Upper lobe of right lung (tissue), 1 donor: ENCODE data around the gene GAL3ST2. TPM values are rescaled to one million over a fixed set of nuclear protein-coding genes. Genes with fewer than 3 reads are reported as not detected.
"Not testable (repeated sequence)": the region's sequence is repeated elsewhere in the genome, so short reads cannot be mapped to it uniquely, and the experiment has no call there.

Experiments used
- ATAC-seq: fragments of 200-7000 bp; cut with Tn5 transposase; one replicate; pipeline ENCODE4 v1.9.1; 2020; ENCODE audit warnings: mild to moderate bottlenecking, moderate library complexity
- DNase-seq: peaks from one replicate; pipeline ENCODE4 v3.0.0-alpha.2; 2020
- H3K27ac ChIP-seq: fragments of 200-600 bp; one replicate; pipeline ENCODE4 v1.8.0; 2022
- H3K27me3 ChIP-seq: fragments of 200-600 bp; one replicate; pipeline ENCODE4 v1.8.0; 2022; ENCODE audit warnings: mild to moderate bottlenecking
- H3K36me3 ChIP-seq: fragments of 200-600 bp; one replicate; pipeline ENCODE4 v1.8.0; 2022
- H3K4me1 ChIP-seq: fragments of 200-600 bp; one replicate; pipeline ENCODE4 v1.8.0; 2022
- H3K4me3 ChIP-seq: fragments of 200-600 bp; one replicate; pipeline ENCODE4 v1.8.0; 2022; ENCODE audit warnings: mild to moderate bottlenecking
- H3K9me3 ChIP-seq: fragments of 200-600 bp; one replicate; pipeline ENCODE4 v1.8.0; 2022
- intact Hi-C: fragments of 100-400 bp; cut with DNase I; formaldehyde crosslinking; loops from one replicate; pipeline ENCODE4 v1.11.0; 2022
- total RNA-seq: library from RNA; stranded (reverse); fragmentation: NEBNext Ultra II Directional; extraction: Animal tissue kit (Norgen Biotek cat#: 25700); gene quantifications from one replicate; pipeline ENCODE4 v1.2.1, GENCODE V29; 2021
- TF ChIP-seq, protein P1 (sequence below): fragments of 200-600 bp; IDR thresholded peaks from one replicate; pipeline ENCODE4 v1.8.0; 2022; ENCODE audit warnings: antibody characterized with exemption
- donor health status: DM: no; HTN: yes; CAD: no; lungs with severe emphysema.

The GAL3ST2 gene
- total RNA-seq, 1 donor from 2014 or later, result not detected

DNA sequence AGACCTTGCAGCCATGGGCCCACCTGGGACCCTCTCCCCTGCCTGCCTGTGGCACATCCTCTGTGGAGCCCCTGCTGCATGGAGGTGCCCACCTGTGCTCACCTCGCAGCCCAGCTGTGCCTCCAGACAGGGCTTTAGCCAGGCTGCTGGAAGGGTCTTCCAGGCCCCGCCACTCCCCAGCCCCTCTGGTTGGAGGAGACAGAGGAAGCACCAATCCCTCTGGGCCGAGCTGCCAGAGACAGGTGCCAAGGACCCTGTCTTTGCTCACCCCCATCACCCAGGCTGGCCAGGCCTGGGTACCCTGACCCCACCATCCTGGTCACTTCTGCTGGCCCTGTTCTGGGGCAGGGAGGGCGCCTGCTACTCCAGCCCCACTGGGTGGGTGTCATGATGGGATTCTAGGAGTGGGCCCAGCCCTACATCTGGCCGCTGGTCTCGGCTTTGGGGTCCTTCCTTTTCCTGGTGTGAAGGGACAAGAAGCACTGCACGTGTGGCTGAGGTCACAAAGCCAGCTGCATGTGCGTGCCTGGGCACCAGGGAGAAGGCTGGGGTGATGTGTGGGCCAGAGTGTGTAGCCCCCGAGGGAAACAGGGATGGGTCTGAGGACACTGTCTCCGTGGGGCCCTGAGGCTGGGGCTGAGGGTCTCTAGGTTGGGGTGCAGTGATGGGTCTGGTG lies 23.0 kb downstream of the GAL3ST2 start:
- no peaks in the 10 kb centered on the region for H3K9me3 ChIP-seq
- no peak for DNase-seq
- H3K36me3 ChIP-seq, result no peaks in the 10 kb centered on the region
- no peak for ATAC-seq
- peaks cover 22% of the 10 kb centered on the region for H3K27me3 ChIP-seq
- H3K4me1 ChIP-seq, result peaks cover 6% of the 10 kb centered on the region
- intact Hi-C loops, result no loop called here
- no peak overlapping the region for H3K4me3 ChIP-seq
- TF ChIP-seq, protein P1, sequence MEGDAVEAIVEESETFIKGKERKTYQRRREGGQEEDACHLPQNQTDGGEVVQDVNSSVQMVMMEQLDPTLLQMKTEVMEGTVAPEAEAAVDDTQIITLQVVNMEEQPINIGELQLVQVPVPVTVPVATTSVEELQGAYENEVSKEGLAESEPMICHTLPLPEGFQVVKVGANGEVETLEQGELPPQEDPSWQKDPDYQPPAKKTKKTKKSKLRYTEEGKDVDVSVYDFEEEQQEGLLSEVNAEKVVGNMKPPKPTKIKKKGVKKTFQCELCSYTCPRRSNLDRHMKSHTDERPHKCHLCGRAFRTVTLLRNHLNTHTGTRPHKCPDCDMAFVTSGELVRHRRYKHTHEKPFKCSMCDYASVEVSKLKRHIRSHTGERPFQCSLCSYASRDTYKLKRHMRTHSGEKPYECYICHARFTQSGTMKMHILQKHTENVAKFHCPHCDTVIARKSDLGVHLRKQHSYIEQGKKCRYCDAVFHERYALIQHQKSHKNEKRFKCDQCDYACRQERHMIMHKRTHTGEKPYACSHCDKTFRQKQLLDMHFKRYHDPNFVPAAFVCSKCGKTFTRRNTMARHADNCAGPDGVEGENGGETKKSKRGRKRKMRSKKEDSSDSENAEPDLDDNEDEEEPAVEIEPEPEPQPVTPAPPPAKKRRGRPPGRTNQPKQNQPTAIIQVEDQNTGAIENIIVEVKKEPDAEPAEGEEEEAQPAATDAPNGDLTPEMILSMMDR, result no peak
- no peak overlapping the region for H3K27ac ChIP-seq

- intact Hi-C loops, H3K4me3 ChIP-seq, H3K9me3 ChIP-seq, ATAC-seq, DNase-seq, H3K4me1 ChIP-seq, H3K36me3 ChIP-seq, H3K27ac ChIP-seq: not testable (repeated sequence)
- peaks cover 25% of the 10 kb centered on the region for H3K27me3 ChIP-seq
Measured at GRCh38 chr2:241800198-241800903, 23.7 kb downstream of the GAL3ST2 start.

GRCh38 chr2:241801611-241802420 lies 25.2 kb downstream of the GAL3ST2 start:
- intact Hi-C loops, result no loop called here
- Histone ChIP-seq H3K36me3 (no peaks in the 10 kb centered on the region), H3K27ac (no peak overlapping the region), H3K9me3 (no peaks in the 10 kb centered on the region), H3K4me3 (no peak overlapping the region), H3K27me3 (peaks cover 25% of the 10 kb centered on the region), H3K4me1 (peaks cover 6% of the 10 kb centered on the region)
- TF ChIP-seq, protein P1, result no peak
- ATAC-seq (no peak), DNase-seq (no peak)

GRCh38 chr2:241802421-241803318 lies 26.0 kb downstream of the GAL3ST2 start:
- Histone ChIP-seq H3K4me3 (no peak overlapping the region), H3K27ac (no peak overlapping the region), H3K36me3 (no peaks in the 10 kb centered on the region), H3K27me3 (peaks cover 25% of the 10 kb centered on the region), H3K4me1 (peaks cover 6% of the 10 kb centered on the region), H3K9me3 (no peaks in the 10 kb centered on the region)
- intact Hi-C loops, result no loop called here
- ATAC-seq (no peak), DNase-seq (peak; percentile 57)
- TF ChIP-seq, protein P1, result no peak

GRCh38 chr2:241803387-241804325 lies 27.0 kb downstream of the GAL3ST2 start:
- DNase-seq (peak; percentile 67), ATAC-seq (peak; percentile 24)
- Histone ChIP-seq H3K4me1 (peaks cover 6% of the 10 kb centered on the region), H3K27me3 (peaks cover 25% of the 10 kb centered on the region), H3K36me3 (no peaks in the 10 kb centered on the region), H3K4me3 (peak overlapping the region; percentile 41), H3K27ac (no peak overlapping the region), H3K9me3 (no peaks in the 10 kb centered on the region)
- TF ChIP-seq, protein P1, result no peak
- intact Hi-C loops, result no loop called here
